GM20000 (cell line): ENCODE results near the gene GSS.

ENCODE experiments used
- DNase-seq: peaks from one replicate; pipeline ENCODE4 v3.0.0; 2012; ENCODE audit warnings: low spot score
- TF ChIP-seq, protein P1 (sequence below): IDR thresholded peaks from 2 replicates; pipeline ENCODE4 v1.5.1; 2012; ENCODE audit warnings: mild to moderate bottlenecking, control low read depth; ENCODE audit errors: extremely low read depth, missing control alignments

Gene GSS

DNA sequence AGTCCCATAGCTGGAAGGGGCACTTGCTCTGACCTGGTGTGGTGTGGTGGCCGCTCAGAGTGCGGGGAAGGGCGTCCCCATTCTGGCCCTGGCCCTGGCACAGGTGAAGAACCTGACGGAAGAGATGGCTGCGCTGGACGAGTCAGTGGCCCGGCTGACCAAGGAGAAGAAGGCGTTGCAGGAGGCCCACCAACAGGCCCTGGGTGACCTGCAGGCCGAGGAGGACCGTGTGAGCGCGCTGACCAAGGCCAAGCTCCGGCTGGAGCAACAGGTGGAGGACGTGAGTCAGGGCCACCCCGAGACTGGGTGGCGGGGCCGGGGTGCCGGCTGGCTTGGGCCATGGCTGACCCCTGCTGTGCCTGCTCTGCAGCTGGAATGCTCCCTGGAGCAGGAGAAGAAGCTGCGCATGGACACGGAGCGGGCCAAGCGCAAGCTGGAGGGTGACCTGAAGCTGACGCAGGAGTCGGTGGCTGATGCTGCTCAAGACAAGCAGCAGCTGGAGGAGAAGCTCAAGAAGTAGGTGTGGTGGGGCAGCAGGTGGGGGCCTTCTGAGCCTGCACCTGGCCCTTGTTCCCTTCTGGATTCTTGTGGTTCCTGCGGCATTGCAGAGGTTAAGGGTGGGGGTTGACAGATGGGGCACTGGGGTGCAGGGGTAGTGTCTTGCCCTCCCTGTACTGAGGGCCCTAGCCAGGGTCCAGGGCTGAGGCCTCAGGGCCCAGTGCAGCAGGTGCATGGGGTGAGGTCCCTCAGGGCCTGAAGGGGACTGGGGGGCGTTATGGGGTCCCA is 40.8 kb upstream of the GSS start:
- TF ChIP-seq, protein P1, sequence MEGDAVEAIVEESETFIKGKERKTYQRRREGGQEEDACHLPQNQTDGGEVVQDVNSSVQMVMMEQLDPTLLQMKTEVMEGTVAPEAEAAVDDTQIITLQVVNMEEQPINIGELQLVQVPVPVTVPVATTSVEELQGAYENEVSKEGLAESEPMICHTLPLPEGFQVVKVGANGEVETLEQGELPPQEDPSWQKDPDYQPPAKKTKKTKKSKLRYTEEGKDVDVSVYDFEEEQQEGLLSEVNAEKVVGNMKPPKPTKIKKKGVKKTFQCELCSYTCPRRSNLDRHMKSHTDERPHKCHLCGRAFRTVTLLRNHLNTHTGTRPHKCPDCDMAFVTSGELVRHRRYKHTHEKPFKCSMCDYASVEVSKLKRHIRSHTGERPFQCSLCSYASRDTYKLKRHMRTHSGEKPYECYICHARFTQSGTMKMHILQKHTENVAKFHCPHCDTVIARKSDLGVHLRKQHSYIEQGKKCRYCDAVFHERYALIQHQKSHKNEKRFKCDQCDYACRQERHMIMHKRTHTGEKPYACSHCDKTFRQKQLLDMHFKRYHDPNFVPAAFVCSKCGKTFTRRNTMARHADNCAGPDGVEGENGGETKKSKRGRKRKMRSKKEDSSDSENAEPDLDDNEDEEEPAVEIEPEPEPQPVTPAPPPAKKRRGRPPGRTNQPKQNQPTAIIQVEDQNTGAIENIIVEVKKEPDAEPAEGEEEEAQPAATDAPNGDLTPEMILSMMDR: no peak
- DNase-seq: no peak

DNA sequence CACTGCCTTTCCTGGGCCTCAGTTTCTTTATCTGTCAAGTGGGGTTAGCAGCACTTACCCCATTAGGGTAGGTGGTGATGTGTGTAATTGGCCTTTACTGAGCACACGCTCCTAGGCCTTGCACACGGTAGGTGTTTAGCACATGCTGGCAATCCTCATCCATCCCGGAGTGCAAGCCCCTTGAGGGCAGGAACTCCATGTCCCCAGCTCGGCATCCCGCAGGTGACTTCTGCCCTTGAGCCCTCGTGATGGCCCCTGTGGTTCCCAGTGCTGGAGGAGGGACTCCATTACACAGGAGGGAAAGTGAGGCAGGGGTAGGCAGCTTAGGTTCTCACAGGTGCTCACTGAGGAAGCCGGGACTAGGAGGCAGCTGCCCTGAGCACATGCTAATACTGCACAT is 40.1 kb upstream of the GSS start:
- TF ChIP-seq, protein P1: no peak
- DNase-seq: no peak

DNA sequence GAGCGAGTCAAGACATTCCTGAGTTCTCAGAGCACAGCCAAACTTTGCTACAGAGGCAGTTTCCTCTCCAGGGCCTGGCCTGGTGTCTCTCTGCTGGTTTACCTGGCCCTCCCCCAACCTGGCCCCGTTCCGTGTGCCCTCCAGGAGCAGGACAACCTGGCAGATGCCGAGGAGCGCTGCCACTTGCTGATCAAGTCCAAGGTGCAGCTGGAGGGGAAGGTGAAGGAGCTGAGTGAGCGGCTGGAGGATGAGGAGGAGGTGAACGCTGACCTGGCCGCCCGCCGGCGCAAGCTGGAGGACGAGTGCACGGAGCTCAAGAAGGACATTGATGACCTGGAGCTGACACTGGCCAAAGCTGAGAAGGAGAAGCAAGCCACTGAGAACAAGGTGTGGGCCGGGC is 39.6 kb upstream of the GSS start:
- TF ChIP-seq, protein P1: no peak
- DNase-seq: no peak

DNA sequence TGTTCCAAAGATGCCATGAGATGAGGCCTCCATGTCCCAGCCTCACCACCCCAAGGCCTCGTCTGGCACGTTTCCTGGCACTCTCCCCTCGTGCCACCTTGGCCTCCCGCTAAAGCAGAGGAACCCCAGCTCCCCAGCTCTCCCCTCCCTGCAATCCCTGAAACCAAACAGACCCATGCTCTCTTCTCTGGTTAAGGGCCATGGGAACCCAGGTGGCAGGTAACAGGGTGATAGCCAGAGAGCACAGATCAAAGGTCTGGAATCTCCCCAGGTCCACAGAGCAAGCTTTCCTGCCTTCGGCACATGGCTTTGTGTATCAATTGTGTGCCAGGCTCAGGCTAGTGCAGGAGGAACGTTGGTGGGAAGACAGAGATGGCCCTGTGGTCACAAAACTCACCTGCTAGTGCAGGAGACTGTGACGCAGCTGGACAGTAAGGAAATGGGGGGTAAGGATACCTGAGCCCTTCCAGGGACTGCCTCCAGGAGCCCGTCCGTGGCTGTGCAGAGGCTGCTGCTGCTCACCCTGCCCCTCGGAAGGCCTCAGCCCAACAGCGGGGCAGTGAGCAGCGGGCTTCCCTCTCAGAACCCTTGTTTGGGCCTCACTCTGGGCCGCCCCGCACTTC is 39.0 kb upstream of the GSS start:
- no peak for DNase-seq
- TF ChIP-seq, protein P1: no peak

DNA sequence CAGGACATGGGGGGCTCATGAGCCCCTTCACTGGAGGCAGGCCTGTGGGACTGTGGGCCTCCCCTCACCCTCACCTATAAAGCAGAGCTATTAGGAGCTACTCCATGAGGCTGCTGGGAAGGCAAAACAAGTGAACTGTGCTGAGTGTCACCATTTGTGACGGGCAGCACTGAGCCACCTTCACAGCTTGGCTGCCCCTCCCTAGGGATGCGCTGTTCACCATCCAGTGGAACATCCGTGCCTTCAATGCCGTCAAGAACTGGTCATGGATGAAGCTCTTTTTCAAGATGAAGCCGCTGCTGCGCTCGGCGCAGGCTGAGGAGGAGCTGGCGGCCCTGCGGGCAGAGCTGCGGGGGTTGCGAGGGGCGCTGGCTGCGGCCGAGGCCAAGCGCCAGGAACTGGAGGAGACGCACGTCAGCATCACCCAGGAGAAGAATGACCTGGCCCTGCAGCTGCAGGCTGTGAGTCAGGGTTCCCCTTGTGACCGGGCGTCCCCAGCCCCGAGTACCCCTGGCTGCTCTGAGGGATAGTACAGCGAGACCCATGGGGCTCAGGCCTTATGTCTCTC is 38.4 kb upstream of the GSS start:
- DNase-seq: no peak
- TF ChIP-seq, protein P1: no peak

DNA sequence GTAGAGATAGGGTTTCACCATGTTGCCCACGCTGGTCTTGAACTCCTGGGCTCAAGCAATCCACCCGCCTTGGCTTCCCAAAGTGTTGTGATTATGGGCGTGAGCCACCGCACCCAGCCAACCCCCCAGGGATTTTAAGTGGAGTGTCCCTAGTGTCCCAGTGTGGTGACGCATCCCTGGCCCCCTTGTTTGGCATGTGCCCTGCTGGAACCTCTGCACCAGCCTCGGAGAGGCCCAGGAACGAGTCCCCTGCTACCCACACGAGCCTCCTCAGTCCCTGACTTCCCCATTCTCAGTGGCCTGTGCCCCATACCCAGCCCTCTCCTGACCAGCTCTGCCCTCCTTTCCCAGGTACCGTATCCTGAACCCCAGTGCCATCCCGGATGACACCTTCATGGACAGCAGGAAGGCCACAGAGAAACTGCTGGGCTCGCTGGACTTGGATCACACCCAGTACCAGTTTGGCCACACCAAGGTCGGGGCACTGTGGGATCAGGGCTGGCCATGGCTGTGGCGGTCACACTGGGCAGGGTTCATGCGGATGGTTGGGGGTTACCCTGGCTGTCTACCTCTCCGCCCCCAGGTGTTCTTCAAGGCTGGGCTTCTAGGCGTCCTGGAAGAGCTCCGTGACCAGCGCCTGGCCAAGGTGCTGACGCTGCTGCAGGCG is 37.3 kb upstream of the GSS start:
- DNase-seq: no peak
- TF ChIP-seq, protein P1: no peak
